IMR-90 (cell line): ENCODE data around the gene RLIM. TPM values are rescaled to one million over a fixed set of nuclear protein-coding genes. Genes with fewer than 3 reads are reported as not detected.
A peak's percentile ranks its signal among the peaks of the same experiment; 100 is the strongest.

Experiments used
- ATAC-seq: fragments of 200-7000 bp; cut with Tn5 transposase; 2 replicates; pipeline ENCODE4 v1.9.1; 2020; ENCODE audit warnings: low read depth, mild to moderate bottlenecking, moderate library complexity
- BruUV-seq: library from RNA; stranded (reverse); fragments of 400-500 nt; replicated peaks from 2 replicates; lab custom pipeline; 2021; lab: Mats Ljungman, UMichigan
- CTCF ChIA-PET: fragments of 300-600 bp; formaldehyde crosslinking; extraction: SDS; loops from one replicate; lab custom pipeline; 2021; ENCODE audit warnings: antibody characterized with exemption; lab: Yijun Ruan, JAX
- POLR2A ChIA-PET: fragments of 300-600 bp; sonication (Branson Sonifier 250); formaldehyde crosslinking; loops from one replicate; lab custom pipeline; 2022; ENCODE audit warnings: antibody characterized with exemption; ENCODE audit not compliant: unreplicated experiment; lab: Charles Lee
- DNase-seq: peaks from one replicate; pipeline ENCODE4 v3.0.0; 2013
- H2AFZ ChIP-seq: replicated peaks from 2 replicates; pipeline ENCODE3; 2013; ENCODE audit warnings: low read length, mild to moderate bottlenecking; ENCODE audit not compliant: poor library complexity
- H2AK5ac ChIP-seq: 2 replicates; pipeline ENCODE4 v1.6.1; 2013; ENCODE audit warnings: low read depth, low read length, inconsistent platforms
- H2AK9ac ChIP-seq: replicated peaks from 2 replicates; pipeline ENCODE3; 2013; ENCODE audit warnings: mild to moderate bottlenecking, low read depth, low read length, moderate library complexity; ENCODE audit not compliant: poor library complexity
- H2BK120ac ChIP-seq: 2 replicates; pipeline ENCODE4 v1.6.1; 2013; ENCODE audit warnings: low read depth, low read length, inconsistent platforms
- H2BK15ac ChIP-seq: 3 replicates; pipeline ENCODE4 v1.6.1; 2013; ENCODE audit warnings: low read depth, low read length, inconsistent platforms
- H2BK20ac ChIP-seq: 2 replicates; pipeline ENCODE4 v1.6.1; 2013; ENCODE audit warnings: low read depth, mild to moderate bottlenecking, inconsistent platforms, low read length, moderate library complexity
- H2BK5ac ChIP-seq: 2 replicates; pipeline ENCODE4 v1.6.1; 2013; ENCODE audit warnings: mild to moderate bottlenecking, low read depth, low read length, inconsistent platforms; ENCODE audit not compliant: poor library complexity, severe bottlenecking
- H3K14ac ChIP-seq: replicated peaks from 2 replicates; pipeline ENCODE4 v1.6.1; 2013; ENCODE audit warnings: low read depth, low read length, inconsistent platforms
- H3K18ac ChIP-seq: 2 replicates; pipeline ENCODE4 v1.6.1; 2013; ENCODE audit warnings: low read depth, low read length, control low read depth
- H3K23ac ChIP-seq: 2 replicates; pipeline ENCODE4 v1.6.1; 2013; ENCODE audit warnings: low read depth, low read length, inconsistent platforms
- H3K27ac ChIP-seq: 2 replicates; pipeline ENCODE4 v1.5.1; 2013; ENCODE audit warnings: mild to moderate bottlenecking, control low read depth, low read length; ENCODE audit not compliant: insufficient read depth
- H3K27me3 ChIP-seq: 2 replicates; pipeline ENCODE4 v1.6.1; 2013; ENCODE audit warnings: low read length; ENCODE audit not compliant: control insufficient read depth, insufficient read depth
- H3K36me3 ChIP-seq: 2 replicates; pipeline ENCODE4 v1.6.1; 2013; ENCODE audit warnings: low read length, mixed read lengths; ENCODE audit not compliant: control insufficient read depth, insufficient read depth
- H3K4ac ChIP-seq: 2 replicates; pipeline ENCODE4 v1.6.1; 2013; ENCODE audit warnings: low read depth, low read length, inconsistent platforms
- H3K4me1 ChIP-seq: 2 replicates; pipeline ENCODE4 v1.6.1; 2013; ENCODE audit warnings: low read length, mixed read lengths; ENCODE audit not compliant: control insufficient read depth, insufficient read depth
- H3K4me2 ChIP-seq: 2 replicates; pipeline ENCODE4 v1.6.1; 2013; ENCODE audit warnings: low read depth, mild to moderate bottlenecking, control low read depth, low read length, moderate library complexity
- H3K4me3 ChIP-seq: 2 replicates; pipeline ENCODE4 v1.5.1; 2013; ENCODE audit warnings: low read depth, mild to moderate bottlenecking, control low read depth, low read length, moderate library complexity; ENCODE audit not compliant: insufficient read depth
- H3K56ac ChIP-seq: 2 replicates; pipeline ENCODE4 v1.6.1; 2013; ENCODE audit warnings: low read length, inconsistent platforms; ENCODE audit not compliant: insufficient read depth; ENCODE audit errors: extremely low read depth
- H3K79me1 ChIP-seq, 2 experiments: 2 replicates each; pipeline ENCODE4 v1.6.1; 2013; ENCODE audit warnings: low read length in 2 of 2, inconsistent platforms in 1 of 2, low read depth in 1 of 2
- H3K9ac ChIP-seq: 2 replicates; pipeline ENCODE4 v1.6.1; 2013; ENCODE audit warnings: low read depth, low read length, control low read depth
- H3K9me1 ChIP-seq: 2 replicates; pipeline ENCODE4 v1.6.1; 2013; ENCODE audit warnings: low read length, inconsistent platforms; ENCODE audit not compliant: insufficient read depth
- H3K9me3 ChIP-seq: 2 replicates; pipeline ENCODE4 v1.6.1; 2013; ENCODE audit warnings: low read length; ENCODE audit not compliant: control insufficient read depth, insufficient read depth
- H4K20me1 ChIP-seq: 2 replicates; pipeline ENCODE4 v1.6.1; 2013; ENCODE audit warnings: low read length, inconsistent platforms; ENCODE audit not compliant: insufficient read depth
- H4K5ac ChIP-seq: 2 replicates; pipeline ENCODE4 v1.6.1; 2013; ENCODE audit warnings: mild to moderate bottlenecking, low read depth, low read length, control low read depth
- H4K8ac ChIP-seq, 2 experiments: 2 replicates each; pipeline ENCODE4 v1.6.1; 2013; ENCODE audit warnings: low read depth in 2 of 2, low read length in 2 of 2, control low read depth in 1 of 2, inconsistent platforms in 1 of 2
- H4K91ac ChIP-seq: 2 replicates; pipeline ENCODE4 v1.6.1; 2013; ENCODE audit warnings: low read depth, low read length, inconsistent platforms; ENCODE audit not compliant: insufficient read depth
- BHLHE40 ChIP-seq: fragments of 150-350 bp; IDR thresholded peaks from 2 replicates; pipeline ENCODE4 v1.6.1; 2016; ENCODE audit warnings: mild to moderate bottlenecking, low read depth, low read length
- CEBPB ChIP-seq: IDR thresholded peaks from 2 replicates; pipeline ENCODE4 v1.6.1; 2012; ENCODE audit warnings: low read depth, low read length, improper control_type of control experiment
- MAZ ChIP-seq: IDR thresholded peaks from 2 replicates; pipeline ENCODE4 v1.6.1; 2012; ENCODE audit warnings: low read depth, mild to moderate bottlenecking, low read length, improper control_type of control experiment, moderate library complexity, borderline replicate concordance
- MXI1 ChIP-seq: IDR thresholded peaks from 2 replicates; pipeline ENCODE4 v1.6.1; 2012; ENCODE audit warnings: low read depth, mild to moderate bottlenecking, low read length, moderate library complexity, borderline replicate concordance
- NFE2L2 ChIP-seq: fragments of 150-350 bp; IDR thresholded peaks from 2 replicates; pipeline ENCODE4 v1.6.1; 2016; ENCODE audit warnings: low read depth, mild to moderate bottlenecking, low read length
- RAD21 ChIP-seq: IDR thresholded peaks from 2 replicates; pipeline ENCODE4 v1.6.1; 2012; ENCODE audit warnings: low read length, improper control_type of control experiment
- WGBS, 2 experiments: methylation state at CpG; one replicate each; pipeline versions ENCODE4 v1.1.5 to v1.1.7; 2013; ENCODE audit warnings: missing lambda C conversion rate in 2 of 2; ENCODE audit not compliant: insufficient read length in 1 of 2; ENCODE audit errors: extremely low coverage in 2 of 2; 5-methylcytosine and 5-hydroxymethylcytosine counted together
- dilution Hi-C: fragments of 300-500 bp; cut with HindIII; formaldehyde crosslinking; loops from one replicate; pipeline ENCODE4 v1.14.3; 2018; ENCODE audit warnings: low sequenced_read_pairs; ENCODE audit not compliant: unreplicated experiment
- in situ Hi-C: fragments of 300-500 bp; cut with MboI; formaldehyde crosslinking; loops from 3 replicates; pipeline ENCODE4 v1.14.3; 2019; ENCODE audit warnings: low sequenced_read_pairs, inconsistent platforms, mixed read lengths
- intact Hi-C: fragments of 100-400 bp; cut with micrococcal nuclease; formaldehyde crosslinking; loops from 2 replicates; pipeline ENCODE4 v1.10.0; 2022
- polyA plus RNA-seq, 3 experiments: library from polyadenylated mRNA; depleted of rRNA; stranded (reverse); fragments of >200 nt; gene quantifications; 2 replicates each; pipeline ENCODE4 v1.2.3, GENCODE V29; 2012; ENCODE audit warnings: low replicate concordance in 1 of 3
- total RNA-seq: library from RNA; depleted of rRNA; stranded (reverse); fragments of >200 nt; gene quantifications from 2 replicates; pipeline ENCODE4 v1.2.3, GENCODE V29; 2012

RLIM gene
- total and polyA plus RNA-seq, 2 of the 4 experiments (the other 2 are of a cell fraction) = 9.4 to 77.4 TPM

DNA sequence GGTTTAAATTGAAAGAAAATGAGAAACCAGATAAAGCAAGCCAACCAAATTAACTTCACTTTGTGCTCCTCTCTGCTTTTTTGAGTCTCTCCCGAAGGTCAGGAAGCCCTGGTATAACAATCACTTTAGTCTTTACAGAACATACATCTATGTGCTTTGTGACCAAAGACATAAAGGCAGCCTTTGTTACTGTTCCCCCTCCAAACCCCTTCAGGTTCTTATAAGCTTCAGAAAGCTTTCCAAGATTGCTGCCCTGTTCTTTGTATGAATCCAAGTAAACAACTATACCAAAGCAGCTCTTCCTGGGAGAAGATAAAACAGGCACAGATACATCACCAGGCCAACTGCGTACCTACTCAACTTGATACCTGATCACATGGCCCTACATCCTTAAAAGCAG is 28.7 kb downstream of the RLIM start:
- CTCF ChIA-PET = no interaction called here
- DNase-seq (no peak), ATAC-seq (no peak)
- dilution Hi-C loops (no loop called here), intact Hi-C loops (no loop called here), in situ Hi-C loops (no loop called here)
- Histone ChIP-seq H3K14ac (no peak overlapping the region), H3K4me1 (no peaks in the 10 kb centered on the region), H2AK5ac (no peak overlapping the region), H4K8ac (no peak overlapping the region), H2AK9ac (no peak overlapping the region), H3K36me3 (peaks cover 7% of the 10 kb centered on the region; the same call in 1 of the 2 replicates), H3K9ac (no peak overlapping the region), H2BK15ac (no peak overlapping the region), H3K9me3 (no peaks in the 10 kb centered on the region), H3K79me1 (peaks cover 0 to 7% of the 10 kb centered on the region in 2 experiments; a peak in 1 of 4 replicates), H3K56ac (no peak overlapping the region), H3K9me1 (no peaks in the 10 kb centered on the region), H3K4me3 (no peak overlapping the region), H3K27me3 (no peaks in the 10 kb centered on the region; the same call in 1 of the 2 replicates), H3K4me2 (no peak overlapping the region), H4K20me1 (no peaks in the 10 kb centered on the region; the same call in 1 of the 2 replicates), H3K23ac (no peak overlapping the region), H3K27ac (no peak overlapping the region), H2BK120ac (no peak overlapping the region), H3K18ac (no peak overlapping the region), H2BK5ac (no peak overlapping the region), H2BK20ac (no peak overlapping the region), H4K91ac (no peak overlapping the region), H4K5ac (no peak overlapping the region), H3K4ac (no peak overlapping the region), H2AFZ (no peak overlapping the region)
- POLR2A ChIA-PET = no interaction called here
- TF ChIP-seq BHLHE40 = no peak
- no peak for TF ChIP-seq NFE2L2
- TF ChIP-seq MAZ = no peak
- TF ChIP-seq CEBPB = no peak
- TF ChIP-seq MXI1 = no peak
- TF ChIP-seq RAD21 = no peak
- TSS peak; percentile 7 for BruUV-seq
- 100% methylated on average over 1 of the region's 2 CpGs; no CpG with 5 or more reads in 1 of the 2 experiments for WGBS, 2 experiments
